Measurements from ENCODE around the gene NUDT8. TPM values are rescaled to one million over a fixed set of nuclear protein-coding genes. Genes with fewer than 3 reads are reported as not detected.

NUDT8 gene
- total and polyA plus RNA-seq, 4 donors = 6.3 to 22.3 (median 16.0) TPM

DNA sequence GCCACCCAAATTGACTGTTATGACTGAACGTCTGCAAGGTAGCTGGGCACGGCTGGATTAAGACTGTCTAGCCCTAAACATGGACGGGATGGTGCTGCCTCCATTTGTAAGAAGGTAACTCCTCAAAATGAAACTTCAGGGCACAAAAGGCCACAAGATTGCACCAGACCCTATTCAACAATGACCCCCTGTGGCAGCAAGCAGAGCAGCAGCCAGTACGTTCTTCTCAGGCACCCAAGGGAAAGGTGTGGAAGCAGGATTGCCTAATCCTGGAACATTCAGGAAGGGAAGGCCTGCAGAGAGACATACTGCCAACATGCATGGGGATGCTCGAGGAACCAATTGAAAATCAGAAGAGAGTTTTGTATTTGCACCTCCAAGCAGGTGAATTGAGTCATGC lies 14.3 kb upstream of the NUDT8 start:
- 89 to 90% methylated on average over 5 of the region's 5 CpGs for WGBS, 2 donors
- no peak for DNase-seq
- ATAC-seq (ENCODE audit: insufficient read depth, low FRiP score) = no peak

DNA sequence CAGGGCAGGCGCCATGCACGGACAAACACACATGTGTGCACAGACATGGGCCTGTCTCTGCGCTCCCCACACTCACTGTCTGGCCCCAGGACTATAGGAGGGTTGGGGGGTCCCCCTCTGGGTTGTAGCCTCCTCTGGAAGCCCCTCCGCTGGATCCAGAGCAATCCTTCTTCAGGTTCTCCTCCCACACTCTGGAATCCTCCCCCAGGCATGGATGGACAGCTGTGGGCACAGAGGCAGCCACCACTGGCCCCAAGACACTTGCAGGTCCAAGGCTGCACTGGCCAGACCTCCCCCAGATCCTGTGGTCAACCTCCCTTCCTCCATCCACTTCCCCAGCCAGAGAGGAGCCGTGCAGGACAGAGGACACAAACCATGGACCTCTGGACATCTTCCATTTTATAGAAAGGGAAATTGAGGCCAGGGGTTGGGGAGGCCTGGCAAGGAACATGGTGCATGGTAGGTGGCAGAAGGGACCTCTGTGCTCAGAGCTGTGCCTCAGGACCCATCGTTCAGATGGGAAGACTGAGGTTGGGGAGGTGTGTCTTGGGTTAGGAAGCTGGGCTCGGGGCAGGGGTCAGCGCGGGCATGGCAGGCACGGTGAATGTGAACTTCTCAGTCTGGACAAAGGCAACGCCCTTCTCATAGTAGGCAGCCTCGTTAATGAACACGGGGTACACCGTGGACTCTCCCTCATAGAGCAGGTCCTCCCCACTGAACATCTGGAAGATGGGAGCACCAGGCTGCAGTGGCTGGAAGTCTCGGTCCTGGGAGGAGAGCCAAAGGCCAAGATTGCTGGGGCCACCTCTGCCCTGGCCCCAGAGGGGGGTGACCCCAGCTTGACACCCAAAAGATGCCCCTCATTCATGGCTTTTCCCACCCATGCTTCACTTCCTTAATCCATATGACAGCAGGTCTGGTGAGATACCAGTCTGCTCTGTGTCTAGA lies 12.7 kb upstream of the NUDT8 start:
- no peak for DNase-seq
- no peak overlapping the region for H3K9ac ChIP-seq (ENCODE audit: insufficient read depth in 1 of 2, low read length in 2 of 2)
- TF ChIP-seq, protein P1, sequence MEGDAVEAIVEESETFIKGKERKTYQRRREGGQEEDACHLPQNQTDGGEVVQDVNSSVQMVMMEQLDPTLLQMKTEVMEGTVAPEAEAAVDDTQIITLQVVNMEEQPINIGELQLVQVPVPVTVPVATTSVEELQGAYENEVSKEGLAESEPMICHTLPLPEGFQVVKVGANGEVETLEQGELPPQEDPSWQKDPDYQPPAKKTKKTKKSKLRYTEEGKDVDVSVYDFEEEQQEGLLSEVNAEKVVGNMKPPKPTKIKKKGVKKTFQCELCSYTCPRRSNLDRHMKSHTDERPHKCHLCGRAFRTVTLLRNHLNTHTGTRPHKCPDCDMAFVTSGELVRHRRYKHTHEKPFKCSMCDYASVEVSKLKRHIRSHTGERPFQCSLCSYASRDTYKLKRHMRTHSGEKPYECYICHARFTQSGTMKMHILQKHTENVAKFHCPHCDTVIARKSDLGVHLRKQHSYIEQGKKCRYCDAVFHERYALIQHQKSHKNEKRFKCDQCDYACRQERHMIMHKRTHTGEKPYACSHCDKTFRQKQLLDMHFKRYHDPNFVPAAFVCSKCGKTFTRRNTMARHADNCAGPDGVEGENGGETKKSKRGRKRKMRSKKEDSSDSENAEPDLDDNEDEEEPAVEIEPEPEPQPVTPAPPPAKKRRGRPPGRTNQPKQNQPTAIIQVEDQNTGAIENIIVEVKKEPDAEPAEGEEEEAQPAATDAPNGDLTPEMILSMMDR (IDR thresholded peaks at IDR 0.05; ENCODE audit: control extremely low read depth, extremely low read depth) = no peak
- H3K36me3 ChIP-seq (ENCODE audit: control insufficient read depth in 4 of 4, insufficient read depth in 4 of 4, low read length in 4 of 4) = no peaks in the 10 kb centered on the region
- H3K4me1 ChIP-seq (ENCODE audit: control insufficient read depth in 5 of 5, insufficient read depth in 5 of 5, low read length in 5 of 5) = no peaks in the 10 kb centered on the region
- WGBS, 2 donors = 89 to 93% methylated on average over 15 of the region's 15 CpGs
- no peak overlapping the region for H3K4me3 ChIP-seq
- peaks cover 0 to 2% (median 0%) of the 10 kb centered on the region in 4 donors for H3K9me3 ChIP-seq (ENCODE audit: control insufficient read depth in 4 of 4, insufficient read depth in 3 of 4, low read length in 3 of 4)
- H3K27me3 ChIP-seq (ENCODE audit: control insufficient read depth in 3 of 3, insufficient read depth in 3 of 3, low read length in 2 of 3) = no peaks in the 10 kb centered on the region
- no peak overlapping the region for H3K27ac ChIP-seq (ENCODE audit: low read depth in 1 of 2, low read length in 1 of 2)
- no peak for ATAC-seq (ENCODE audit: insufficient read depth, low FRiP score)

More for the DNA sequence above, 14.3 kb upstream of the NUDT8 start:
- Histone ChIP-seq H3K9ac (ENCODE audit: insufficient read depth in 1 of 2, low read length in 2 of 2) (no peak overlapping the region), H3K27me3 (ENCODE audit: control insufficient read depth in 3 of 3, insufficient read depth in 3 of 3, low read length in 2 of 3) (no peaks in the 10 kb centered on the region), H3K27ac (ENCODE audit: low read depth in 1 of 2, low read length in 1 of 2) (no peak overlapping the region), H3K4me1 (ENCODE audit: control insufficient read depth in 5 of 5, insufficient read depth in 5 of 5, low read length in 5 of 5) (no peaks in the 10 kb centered on the region), H3K36me3 (ENCODE audit: control insufficient read depth in 4 of 4, insufficient read depth in 4 of 4, low read length in 4 of 4) (no peaks in the 10 kb centered on the region), H3K9me3 (ENCODE audit: control insufficient read depth in 4 of 4, insufficient read depth in 3 of 4, low read length in 3 of 4) (peaks cover 0 to 2% (median 0%) of the 10 kb centered on the region in 4 donors), H3K4me3 (no peak overlapping the region)
- TF ChIP-seq, protein P1 (IDR thresholded peaks at IDR 0.05; ENCODE audit: control extremely low read depth, extremely low read depth) = no peak

DNA sequence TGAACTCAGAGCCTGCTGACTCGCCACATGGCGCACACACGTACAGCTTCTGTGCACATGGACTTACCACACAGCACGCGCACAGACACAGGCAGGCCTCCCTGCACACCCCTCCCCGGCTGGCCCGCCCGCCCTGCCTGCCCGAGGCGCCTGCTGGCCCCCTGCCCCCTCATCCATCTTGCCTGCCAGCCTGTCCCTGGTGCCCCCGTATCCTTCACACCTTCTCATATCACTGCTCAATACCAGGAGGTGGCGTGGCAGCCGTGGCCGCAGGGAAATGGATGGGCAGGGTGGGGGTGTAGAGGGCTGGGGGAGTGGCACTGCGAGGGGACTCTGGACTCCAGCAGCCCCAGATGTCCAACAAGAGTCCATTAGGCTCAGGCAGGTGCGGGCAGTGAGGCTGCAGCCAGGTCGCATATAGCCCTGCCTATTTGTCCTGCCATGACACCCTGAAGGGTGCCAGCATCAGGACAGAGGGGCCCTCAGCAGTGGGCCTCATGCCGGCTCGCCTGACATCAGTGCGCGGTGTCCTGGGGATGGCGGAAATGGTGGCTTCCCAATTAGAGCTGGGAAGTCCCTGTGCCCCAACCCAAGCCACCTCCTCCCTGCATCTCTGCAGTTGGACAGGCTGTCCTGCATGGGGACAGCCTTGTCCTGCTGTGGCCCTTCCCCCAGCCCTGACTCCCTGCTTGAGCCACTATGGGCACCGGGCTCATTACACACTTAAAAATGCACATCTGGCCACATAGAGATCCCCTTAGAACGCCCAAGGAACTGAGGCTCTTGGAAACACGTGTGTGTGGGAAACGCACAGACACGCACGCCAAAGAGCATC lies 11.8 kb upstream of the NUDT8 start:
- no peak for DNase-seq

More for the DNA sequence above, 11.8 kb upstream of the NUDT8 start:
- ATAC-seq (ENCODE audit: insufficient read depth, low FRiP score) = no peak
- H3K27me3 ChIP-seq (ENCODE audit: control insufficient read depth in 3 of 3, insufficient read depth in 3 of 3, low read length in 2 of 3) = no peaks in the 10 kb centered on the region
- H3K36me3 ChIP-seq (ENCODE audit: control insufficient read depth in 4 of 4, insufficient read depth in 4 of 4, low read length in 4 of 4) = no peaks in the 10 kb centered on the region
- H3K27ac ChIP-seq (ENCODE audit: low read depth in 1 of 2, low read length in 1 of 2) = no peak overlapping the region
- peaks cover 0 to 2% (median 0%) of the 10 kb centered on the region in 4 donors for H3K9me3 ChIP-seq (ENCODE audit: control insufficient read depth in 4 of 4, insufficient read depth in 3 of 4, low read length in 3 of 4)
- TF ChIP-seq, protein P1 (IDR thresholded peaks at IDR 0.05; ENCODE audit: control extremely low read depth, extremely low read depth) = no peak
- H3K4me1 ChIP-seq (ENCODE audit: control insufficient read depth in 5 of 5, insufficient read depth in 5 of 5, low read length in 5 of 5) = no peaks in the 10 kb centered on the region
- WGBS, 2 donors = 78 to 87% methylated on average over 28 of the region's 28 CpGs
- H3K4me3 ChIP-seq = no peak overlapping the region
- no peak overlapping the region for H3K9ac ChIP-seq (ENCODE audit: insufficient read depth in 1 of 2, low read length in 2 of 2)

Measured in lung (tissue), 12 donors.